Osteoblast (primary cell): ENCODE data around the gene HEBP1. TPM values are rescaled to one million over a fixed set of nuclear protein-coding genes. Genes with fewer than 3 reads are reported as not detected.

ENCODE experiments used
- DNase-seq: peaks from one replicate; pipeline ENCODE4 v3.0.0; 2011; ENCODE audit warnings: low spot score, mixed read lengths; ENCODE audit not compliant: insufficient read length; ENCODE audit errors: missing footprints
- H2AFZ ChIP-seq: 2 replicates; pipeline ENCODE4 v1.6.0; 2011; ENCODE audit warnings: mild to moderate bottlenecking, low read length
- H3K27ac ChIP-seq: 2 replicates; pipeline ENCODE4 v1.5.1; 2011; ENCODE audit warnings: mild to moderate bottlenecking, low read depth, low read length, moderate library complexity
- H3K27me3 ChIP-seq: 2 replicates; pipeline ENCODE4 v1.6.0; 2012; ENCODE audit warnings: mild to moderate bottlenecking, control low read depth, inconsistent platforms, low read length, moderate library complexity; ENCODE audit not compliant: insufficient read depth
- H3K36me3 ChIP-seq: 2 replicates; pipeline ENCODE4 v1.5.1; 2011; ENCODE audit warnings: mild to moderate bottlenecking, low read length, control low read depth, moderate library complexity; ENCODE audit not compliant: insufficient read depth
- H3K4me1 ChIP-seq: 2 replicates; pipeline ENCODE4 v1.5.1; 2011; ENCODE audit warnings: mild to moderate bottlenecking, low read length, control low read depth, moderate library complexity; ENCODE audit not compliant: insufficient read depth
- H3K4me2 ChIP-seq: 2 replicates; pipeline ENCODE4 v1.6.0; 2011; ENCODE audit warnings: mild to moderate bottlenecking, low read length; ENCODE audit not compliant: insufficient read depth
- H3K4me3 ChIP-seq: fragments of 200-600 bp; sonication (generic); 3 replicates; pipeline ENCODE4 v1.5.1; 2012; ENCODE audit warnings: mild to moderate bottlenecking, low read length, inconsistent platforms; ENCODE audit not compliant: insufficient read depth
- H3K79me2 ChIP-seq: 2 replicates; pipeline ENCODE4 v1.6.0; 2012; ENCODE audit warnings: mild to moderate bottlenecking, low read length, control low read depth, inconsistent platforms; ENCODE audit not compliant: insufficient read depth
- H3K9me3 ChIP-seq: 2 replicates; pipeline ENCODE4 v1.5.1; 2011; ENCODE audit warnings: low read depth, low read length, control low read depth
- H4K20me1 ChIP-seq: 2 replicates; pipeline ENCODE4 v1.6.0; 2012; ENCODE audit warnings: mild to moderate bottlenecking, low read length, control low read depth; ENCODE audit not compliant: insufficient read depth
- CTCF ChIP-seq: IDR thresholded peaks from 2 replicates; pipeline ENCODE4 v1.5.1; 2011; ENCODE audit warnings: mild to moderate bottlenecking, low read depth, low read length, moderate library complexity; ENCODE audit errors: extremely low read depth
- total RNA-seq: library from RNA; depleted of rRNA; stranded (reverse); fragments of >200 nt; gene quantifications from 2 replicates; pipeline ENCODE4 v1.2.3, GENCODE V29; 2012

Gene HEBP1
- total RNA-seq, 1 donor = 16.6 TPM

GRCh38 chr12:13033476-13033875, 33.4 kb upstream of the HEBP1 start:
- no peaks in the 10 kb centered on the region for H3K79me2 ChIP-seq
- H4K20me1 ChIP-seq = no peaks in the 10 kb centered on the region
- H3K36me3 ChIP-seq = no peaks in the 10 kb centered on the region
- H3K27me3 ChIP-seq = no peaks in the 10 kb centered on the region
- peaks cover 7% of the 10 kb centered on the region for H3K4me1 ChIP-seq
- no peak for TF ChIP-seq CTCF
- H2AFZ ChIP-seq = no peak overlapping the region
- H3K27ac ChIP-seq = peak overlapping the region; percentile 61
- no peak overlapping the region for H3K4me3 ChIP-seq
- no peak overlapping the region for H3K4me2 ChIP-seq
- peak; percentile 82 for DNase-seq
- no peaks in the 10 kb centered on the region for H3K9me3 ChIP-seq

- Histone ChIP-seq H3K27ac (no peak overlapping the region), H3K4me3 (no peak overlapping the region), H3K27me3 (no peaks in the 10 kb centered on the region), H3K4me2 (no peak overlapping the region), H4K20me1 (no peaks in the 10 kb centered on the region), H3K36me3 (no peaks in the 10 kb centered on the region), H3K79me2 (no peaks in the 10 kb centered on the region), H2AFZ (no peak overlapping the region), H3K4me1 (peaks cover 7% of the 10 kb centered on the region), H3K9me3 (no peaks in the 10 kb centered on the region)
- TF ChIP-seq CTCF = no peak
- DNase-seq = no peak
These were observed 32.1 kb upstream of the HEBP1 start for GRCh38 chr12:13032164-13032563.

GRCh38 chr12:13030541-13031291, 30.7 kb upstream of the HEBP1 start:
- TF ChIP-seq CTCF = no peak
- peaks cover 7% of the 10 kb centered on the region for H3K4me1 ChIP-seq

GRCh38 chr12:13028825-13029570, 28.9 kb upstream of the HEBP1 start:
- no peak for TF ChIP-seq CTCF
- Histone ChIP-seq H3K4me2 (no peak overlapping the region), H3K36me3 (no peaks in the 10 kb centered on the region), H3K27me3 (no peaks in the 10 kb centered on the region), H3K27ac (no peak overlapping the region), H2AFZ (no peak overlapping the region), H3K9me3 (no peaks in the 10 kb centered on the region), H3K79me2 (no peaks in the 10 kb centered on the region), H4K20me1 (no peaks in the 10 kb centered on the region), H3K4me1 (peaks cover 7% of the 10 kb centered on the region), H3K4me3 (no peak overlapping the region)
- no peak for DNase-seq

More at GRCh38 chr12:13030541-13031291, 30.7 kb upstream of the HEBP1 start:
- no peak for DNase-seq
- H4K20me1 ChIP-seq = no peaks in the 10 kb centered on the region
- H3K79me2 ChIP-seq = no peaks in the 10 kb centered on the region
- H3K4me2 ChIP-seq = no peak overlapping the region
- H3K4me3 ChIP-seq = no peak overlapping the region
- H2AFZ ChIP-seq = no peak overlapping the region
- H3K27me3 ChIP-seq = no peaks in the 10 kb centered on the region
- no peaks in the 10 kb centered on the region for H3K36me3 ChIP-seq
- H3K9me3 ChIP-seq = no peaks in the 10 kb centered on the region
- no peak overlapping the region for H3K27ac ChIP-seq
